Testis (tissue), 3 donors: ENCODE measurements around the gene ITFG2. TPM values are rescaled to one million over a fixed set of nuclear protein-coding genes. Genes with fewer than 3 reads are reported as not detected.

Experiments
- DNase-seq: peaks from one replicate; pipeline ENCODE4 v3.0.0-alpha.2; 2019
- H3K27ac ChIP-seq, 2 donors: fragments of 200-600 bp; sonication (generic); one replicate each; pipeline ENCODE4 v1.5.1; 2019
- H3K27me3 ChIP-seq: fragments of 200-600 bp; sonication (generic); one replicate; pipeline ENCODE4 v1.5.1; 2019
- H3K36me3 ChIP-seq: fragments of 200-600 bp; sonication (generic); one replicate; pipeline ENCODE4 v1.5.1; 2017; ENCODE audit warnings: low read depth; ENCODE audit errors: missing control alignments
- H3K4me1 ChIP-seq: fragments of 200-600 bp; sonication (generic); one replicate; pipeline ENCODE4 v1.5.1; 2019
- H3K4me3 ChIP-seq, 2 donors: fragments of 200-600 bp; sonication (generic); one replicate each; pipeline ENCODE4 v1.5.1; 2017 to 2019
- H3K9me3 ChIP-seq: fragments of 200-600 bp; sonication (generic); one replicate; pipeline ENCODE4 v1.5.1; 2017
- POLR2A ChIP-seq: fragments of 450-650 bp; IDR thresholded peaks from one replicate; pipeline ENCODE4 v1.6.1; 2017; ENCODE audit warnings: antibody characterized with exemption, mild to moderate bottlenecking, moderate library complexity
- WGBS, 2 donors: methylation state at CpG; one replicate each; pipeline ENCODE4 v1.1.5; 2018; 5-methylcytosine and 5-hydroxymethylcytosine counted together
- intact Hi-C: fragments of 100-400 bp; cut with DNase I; formaldehyde crosslinking; loops from one replicate; pipeline ENCODE4 v1.15.1; 2023; ENCODE audit warnings: low total_unique reads
- polyA plus RNA-seq: library from polyadenylated mRNA; stranded (reverse); fragments of 350-450 nt; fragmentation: Illumina TruSeq; extraction: RNeasy Lipid Tissue Mini Kit (QIAGEN cat#74804); gene quantifications from one replicate; pipeline ENCODE4 v1.2.3, GENCODE V29; 2014; ENCODE audit warnings: low read depth, low replicate concordance; ENCODE audit not compliant: insufficient read depth
- total RNA-seq, 2 donors: library from RNA; depleted of rRNA; stranded (reverse); fragments of >200 nt; gene quantifications; one replicate each; pipeline ENCODE4 v1.2.3, GENCODE V29; 2016
- TF ChIP-seq, protein P1 (sequence below), 3 experiments: fragments of 450-650 bp in 2 of 3; fragments of 200-600 bp in 1 of 3; sonication (generic) in 1 of 3; IDR thresholded peaks; one replicate each; pipeline ENCODE4 v1.5.1; 2016 to 2019; ENCODE audit warnings: antibody characterized with exemption in 3 of 3, mild to moderate bottlenecking in 2 of 3, moderate library complexity in 1 of 3

The ITFG2 gene
- total and polyA plus RNA-seq, 3 donors from 2014 or later: 32.6 to 69.4 (median 54.1) TPM

GRCh38 chr12:2826721-2827515, 14.4 kb downstream of the ITFG2 start:
- Histone ChIP-seq H3K4me3 (no peak overlapping the region), H3K27me3 (no peaks in the 10 kb centered on the region), H3K36me3 (no peaks in the 10 kb centered on the region), H3K27ac (no peak overlapping the region), H3K9me3 (no peaks in the 10 kb centered on the region), H3K4me1 (no peaks in the 10 kb centered on the region)
- intact Hi-C loops: no loop called here
- 84 to 93% methylated on average over 14 of the region's 14 CpGs for WGBS, 2 donors
- DNase-seq: no peak
- no peak for TF ChIP-seq POLR2A
- TF ChIP-seq, protein P1, sequence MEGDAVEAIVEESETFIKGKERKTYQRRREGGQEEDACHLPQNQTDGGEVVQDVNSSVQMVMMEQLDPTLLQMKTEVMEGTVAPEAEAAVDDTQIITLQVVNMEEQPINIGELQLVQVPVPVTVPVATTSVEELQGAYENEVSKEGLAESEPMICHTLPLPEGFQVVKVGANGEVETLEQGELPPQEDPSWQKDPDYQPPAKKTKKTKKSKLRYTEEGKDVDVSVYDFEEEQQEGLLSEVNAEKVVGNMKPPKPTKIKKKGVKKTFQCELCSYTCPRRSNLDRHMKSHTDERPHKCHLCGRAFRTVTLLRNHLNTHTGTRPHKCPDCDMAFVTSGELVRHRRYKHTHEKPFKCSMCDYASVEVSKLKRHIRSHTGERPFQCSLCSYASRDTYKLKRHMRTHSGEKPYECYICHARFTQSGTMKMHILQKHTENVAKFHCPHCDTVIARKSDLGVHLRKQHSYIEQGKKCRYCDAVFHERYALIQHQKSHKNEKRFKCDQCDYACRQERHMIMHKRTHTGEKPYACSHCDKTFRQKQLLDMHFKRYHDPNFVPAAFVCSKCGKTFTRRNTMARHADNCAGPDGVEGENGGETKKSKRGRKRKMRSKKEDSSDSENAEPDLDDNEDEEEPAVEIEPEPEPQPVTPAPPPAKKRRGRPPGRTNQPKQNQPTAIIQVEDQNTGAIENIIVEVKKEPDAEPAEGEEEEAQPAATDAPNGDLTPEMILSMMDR (IDR thresholded peaks at IDR 0.05): no peak

- intact Hi-C loops: no loop called here
- no peaks in the 10 kb centered on the region for H3K36me3 ChIP-seq
- no peak for TF ChIP-seq POLR2A
- TF ChIP-seq, protein P1 (IDR thresholded peaks at IDR 0.05): no peak
Observed at GRCh38 chr12:2829275-2829674, 16.8 kb downstream of the ITFG2 start.

GRCh38 chr12:2832550-2833127, 20.2 kb downstream of the ITFG2 start:
- Histone ChIP-seq H3K36me3 (no peaks in the 10 kb centered on the region), H3K4me1 (peaks cover 9% of the 10 kb centered on the region), H3K9me3 (no peaks in the 10 kb centered on the region), H3K4me3 (no peak overlapping the region), H3K27me3 (no peaks in the 10 kb centered on the region), H3K27ac (no peak overlapping the region)
- TF ChIP-seq POLR2A: no peak
- TF ChIP-seq, protein P1 (IDR thresholded peaks at IDR 0.05): no peak
- no peak for DNase-seq
- intact Hi-C loops: loop anchor here (10.0 kb wide), 1 partner anchor 102 kb away; no protein-coding TSS in a partner anchor
- WGBS, 2 donors: 62 to 74% methylated on average over 6 of the region's 6 CpGs

More at GRCh38 chr12:2829275-2829674, 16.8 kb downstream of the ITFG2 start:
- H3K27me3 ChIP-seq: no peaks in the 10 kb centered on the region
- H3K9me3 ChIP-seq: no peaks in the 10 kb centered on the region
- WGBS, 2 donors: 92 to 95% methylated on average over 6 of the region's 6 CpGs
- no peaks in the 10 kb centered on the region for H3K4me1 ChIP-seq
- H3K4me3 ChIP-seq: no peak overlapping the region
- no peak for DNase-seq
- no peak overlapping the region for H3K27ac ChIP-seq

- Histone ChIP-seq H3K4me3 (no peak overlapping the region), H3K27me3 (no peaks in the 10 kb centered on the region), H3K4me1 (peaks cover 9% of the 10 kb centered on the region), H3K36me3 (no peaks in the 10 kb centered on the region), H3K9me3 (no peaks in the 10 kb centered on the region), H3K27ac (no peak overlapping the region)
- intact Hi-C loops: loop anchor here (10.0 kb wide), 1 partner anchor 101 kb away; no protein-coding TSS in a partner anchor
- no peak for DNase-seq
- TF ChIP-seq POLR2A: no peak
- TF ChIP-seq, protein P1 (IDR thresholded peaks at IDR 0.05): no peak
- 55 to 67% methylated on average over 5 of the region's 5 CpGs for WGBS, 2 donors
Observed at GRCh38 chr12:2833327-2833726, 20.9 kb downstream of the ITFG2 start.
